HG03060 (cell line): ENCODE results near the gene NUBPL.
"Not testable (repeated sequence)": the region's sequence is repeated elsewhere in the genome, so short reads cannot be mapped to it uniquely, and the experiment has no call there.

Experiments used
- ATAC-seq: cut with Tn5 transposase; IDR thresholded peaks from one replicate; pipeline ENCODE4 v1.9.1; 2021; ENCODE audit warnings: low read depth, moderate number of reproducible peaks; ENCODE audit not compliant: unreplicated experiment

Gene NUBPL

GRCh38 chr14:31660728-31661127 is 99.5 kb downstream of the NUBPL start:
- ATAC-seq = no peak

- ATAC-seq = no peak
These were observed 107.1 kb downstream of the NUBPL start for GRCh38 chr14:31668348-31668747.

GRCh38 chr14:31672709-31673108 is 111.5 kb downstream of the NUBPL start:
- no peak for ATAC-seq

GRCh38 chr14:31677052-31677451 is 115.8 kb downstream of the NUBPL start:
- no peak for ATAC-seq

- no peak for ATAC-seq
These were observed 116.4 kb downstream of the NUBPL start for GRCh38 chr14:31677630-31678029.

- ATAC-seq = no peak
These were observed 117.4 kb downstream of the NUBPL start for GRCh38 chr14:31678421-31679249.

GRCh38 chr14:31682768-31683167 is 121.6 kb downstream of the NUBPL start:
- ATAC-seq = no peak

GRCh38 chr14:31687726-31688125 is 126.5 kb downstream of the NUBPL start:
- ATAC-seq = no peak

- ATAC-seq = no peak
These were observed 128.9 kb downstream of the NUBPL start for GRCh38 chr14:31690056-31690455.

GRCh38 chr14:31692376-31692781 is 131.2 kb downstream of the NUBPL start:
- ATAC-seq = no peak

GRCh38 chr14:31696378-31696777 is 135.2 kb downstream of the NUBPL start:
- ATAC-seq = no peak

- ATAC-seq = no peak
These were observed 138.6 kb downstream of the NUBPL start for GRCh38 chr14:31699809-31700208.

GRCh38 chr14:31700282-31701074 is 139.3 kb downstream of the NUBPL start:
- ATAC-seq = no peak

- ATAC-seq = no peak
These were observed 140.9 kb downstream of the NUBPL start for GRCh38 chr14:31702130-31702529.

- no peak for ATAC-seq
These were observed 141.9 kb downstream of the NUBPL start for GRCh38 chr14:31703056-31703455.

GRCh38 chr14:31705731-31706130 is 144.5 kb downstream of the NUBPL start:
- no peak for ATAC-seq

- not testable (repeated sequence) for ATAC-seq
These were observed 147.5 kb downstream of the NUBPL start for GRCh38 chr14:31708661-31709060.

- no peak for ATAC-seq
These were observed 151.3 kb downstream of the NUBPL start for GRCh38 chr14:31712244-31713127.

- no peak for ATAC-seq
These were observed 155.0 kb downstream of the NUBPL start for GRCh38 chr14:31716208-31716607.

GRCh38 chr14:31717294-31718085 is 156.3 kb downstream of the NUBPL start:
- ATAC-seq = no peak
